H1 (cell line): ENCODE measurements around the gene NEURL1B. TPM values are rescaled to one million over a fixed set of nuclear protein-coding genes. Genes with fewer than 3 reads are reported as not detected.

Experiments used
- CTCF ChIA-PET: fragments of 300-600 bp; sonication (Branson Sonifier 250); formaldehyde crosslinking; loops from one replicate; lab custom pipeline; 2021; ENCODE audit not compliant: partially characterized antibody; lab: Charles Lee
- POLR2A ChIA-PET: fragments of 300-600 bp; sonication (Branson Sonifier 250); formaldehyde crosslinking; loops from one replicate; lab custom pipeline; 2021; ENCODE audit warnings: inconsistent platforms; ENCODE audit not compliant: partially characterized antibody; lab: Charles Lee
- DNase-seq, 2 experiments: peaks; one replicate each; pipeline versions ENCODE4 v3.0.0 to v3.0.0-alpha.2; 2010 to 2022; ENCODE audit warnings: low spot score in 2 of 2, low read depth in 1 of 2, mixed read lengths in 1 of 2
- FAIRE-seq: peaks from 2 replicates; lab custom pipeline; 2011; peaks lifted over from hg19 to GRCh38; lab: Jason Lieb, UNC
- H2AFZ ChIP-seq: 2 replicates; pipeline ENCODE4 v1.8.1; 2012; ENCODE audit warnings: low read length, inconsistent platforms
- H2AK5ac ChIP-seq: 2 replicates; pipeline ENCODE4 v1.6.1; 2013; ENCODE audit warnings: low read depth, low read length
- H2BK120ac ChIP-seq: replicated peaks from 2 replicates; pipeline ENCODE3; 2013; ENCODE audit warnings: low read depth, low read length, inconsistent platforms
- H2BK12ac ChIP-seq: 2 replicates; pipeline ENCODE4 v1.6.1; 2013; ENCODE audit warnings: low read depth, low read length
- H2BK15ac ChIP-seq: 2 replicates; pipeline ENCODE4 v1.6.1; 2013; ENCODE audit warnings: low read length
- H2BK20ac ChIP-seq: 2 replicates; pipeline ENCODE4 v1.6.1; 2013; ENCODE audit warnings: low read length
- H2BK5ac ChIP-seq: 2 replicates; pipeline ENCODE4 v1.6.1; 2013; ENCODE audit warnings: low read depth, low read length
- H3K14ac ChIP-seq: 2 replicates; pipeline ENCODE4 v1.6.1; 2013; ENCODE audit warnings: inconsistent platforms; ENCODE audit not compliant: insufficient read length
- H3K18ac ChIP-seq: 2 replicates; pipeline ENCODE4 v1.6.1; 2013; ENCODE audit warnings: low read length; ENCODE audit errors: extremely low read depth
- H3K23ac ChIP-seq: 2 replicates; pipeline ENCODE4 v1.6.1; 2013; ENCODE audit warnings: inconsistent platforms; ENCODE audit not compliant: insufficient read length
- H3K23me2 ChIP-seq: 2 replicates; pipeline ENCODE4 v1.6.1; 2013; ENCODE audit warnings: low read depth, low read length
- H3K27ac ChIP-seq: 2 replicates; pipeline ENCODE4 v1.6.1; 2011; ENCODE audit warnings: low read depth, low read length, inconsistent platforms
- H3K27me3 ChIP-seq, 4 experiments: replicated peaks in 1 of 4; 1 replicate in 1 of 4; 2 replicates in 3 of 4; pipeline versions ENCODE4 v1.6.1 to v1.8.1; 2011 to 2013; ENCODE audit warnings: low read length in 3 of 4, mild to moderate bottlenecking in 3 of 4, inconsistent platforms in 2 of 4, mixed read lengths in 2 of 4, moderate library complexity in 1 of 4; ENCODE audit not compliant: control insufficient read depth in 3 of 4, insufficient read depth in 3 of 4; ENCODE audit errors: extremely low read depth in 1 of 4
- H3K36me3 ChIP-seq, 4 experiments: 2 replicates each; pipeline versions ENCODE4 v1.6.1 to v1.8.1; 2011 to 2013; ENCODE audit warnings: mild to moderate bottlenecking in 4 of 4, low read length in 3 of 4, moderate library complexity in 2 of 4, control low read depth in 1 of 4, inconsistent platforms in 1 of 4; ENCODE audit not compliant: insufficient read depth in 4 of 4, control insufficient read depth in 2 of 4
- H3K4ac ChIP-seq: replicated peaks from 2 replicates; pipeline ENCODE3; 2013; ENCODE audit warnings: low read length, low read depth, mixed read lengths, inconsistent platforms; ENCODE audit not compliant: insufficient read length
- H3K4me1 ChIP-seq, 4 experiments: replicated peaks in 1 of 4; 1 replicate in 1 of 4; 2 replicates in 3 of 4; pipeline versions ENCODE4 v1.6.1 to v1.8.1; 2011 to 2013; ENCODE audit warnings: low read length in 3 of 4, inconsistent platforms in 2 of 4, mixed read lengths in 1 of 4; ENCODE audit not compliant: insufficient read depth in 4 of 4, control insufficient read depth in 3 of 4
- H3K4me2 ChIP-seq, 2 experiments: 2 replicates each; pipeline versions ENCODE4 v1.6.1 to v1.8.1; 2011 to 2013; ENCODE audit warnings: low read depth in 2 of 2, low read length in 2 of 2, control low read depth in 1 of 2, inconsistent platforms in 1 of 2, mild to moderate bottlenecking in 1 of 2; ENCODE audit not compliant: insufficient read depth in 1 of 2
- H3K4me3 ChIP-seq, 4 experiments: fragments of 200-600, 300-600 bp in 1 of 4; sonication (generic), shearing (Covaris generic), sonication (Bioruptor Twin) in 1 of 4; 2 replicates each; pipeline versions ENCODE4 v1.5.1 to v1.8.1; 2011 to 2016; ENCODE audit warnings: low read length in 4 of 4, low read depth in 3 of 4, control low read depth in 2 of 4, inconsistent platforms in 2 of 4, mild to moderate bottlenecking in 2 of 4, mixed read lengths in 1 of 4, moderate library complexity in 1 of 4; ENCODE audit not compliant: insufficient read depth in 2 of 4; ENCODE audit errors: extremely low read depth in 1 of 4
- H3K56ac ChIP-seq: replicated peaks from 2 replicates; pipeline ENCODE3; 2013; ENCODE audit warnings: low read depth, mild to moderate bottlenecking, mixed read lengths, low read length, inconsistent platforms; ENCODE audit not compliant: insufficient read length
- H3K79me1 ChIP-seq: 2 replicates; pipeline ENCODE4 v1.6.1; 2013; ENCODE audit warnings: low read depth, low read length, control low read depth
- H3K79me2 ChIP-seq, 2 experiments: 2 replicates each; pipeline versions ENCODE4 v1.6.1 to v1.8.1; 2012 to 2013; ENCODE audit warnings: low read length in 2 of 2, mild to moderate bottlenecking in 2 of 2, inconsistent platforms in 1 of 2; ENCODE audit not compliant: insufficient read depth in 2 of 2, control insufficient read depth in 1 of 2
- H3K9ac ChIP-seq, 4 experiments: replicated peaks in 1 of 4; 1 replicate in 1 of 4; 2 replicates in 3 of 4; pipeline versions ENCODE4 v1.6.1 to v1.8.1; 2011 to 2013; ENCODE audit warnings: low read depth in 3 of 4, low read length in 3 of 4, control low read depth in 2 of 4, mild to moderate bottlenecking in 2 of 4, moderate library complexity in 2 of 4, inconsistent platforms in 1 of 4; ENCODE audit errors: extremely low read depth in 1 of 4
- H3K9me3 ChIP-seq, 2 experiments: 2 replicates each; pipeline versions ENCODE4 v1.6.1 to v1.8.1; 2012 to 2013; ENCODE audit warnings: mild to moderate bottlenecking in 2 of 2, moderate library complexity in 2 of 2, control low read depth in 1 of 2, inconsistent platforms in 1 of 2, low read depth in 1 of 2, low read length in 1 of 2, mixed read lengths in 1 of 2; ENCODE audit not compliant: insufficient read depth in 2 of 2
- H4K20me1 ChIP-seq, 2 experiments: replicated peaks in 1 of 2; 2 replicates each; pipeline versions ENCODE3 to v1.8.1; 2011 to 2013; ENCODE audit warnings: inconsistent platforms in 2 of 2, low read length in 2 of 2, mild to moderate bottlenecking in 1 of 2; ENCODE audit not compliant: insufficient read depth in 2 of 2, control insufficient read depth in 1 of 2
- H4K5ac ChIP-seq: 2 replicates; pipeline ENCODE4 v1.6.1; 2013; ENCODE audit warnings: low read length, low read depth, mixed read lengths, inconsistent platforms; ENCODE audit not compliant: insufficient read length
- H4K8ac ChIP-seq: 2 replicates; pipeline ENCODE4 v1.8.0; 2013; ENCODE audit warnings: mild to moderate bottlenecking, moderate library complexity, low read length, inconsistent platforms; ENCODE audit not compliant: insufficient read depth; ENCODE audit errors: extremely low read depth
- H4K91ac ChIP-seq: replicated peaks from 2 replicates; pipeline ENCODE3; 2013; ENCODE audit warnings: low read length, mixed read lengths, inconsistent platforms; ENCODE audit not compliant: insufficient read length
- CBX8 ChIP-seq: fragments of 300-800, 300-1000 bp; sonication (generic); IDR thresholded peaks from 2 replicates; pipeline ENCODE4 v1.7.1; 2016; ENCODE audit warnings: low read depth, low read length, borderline replicate concordance
- CREB1 ChIP-seq: IDR thresholded peaks from 2 replicates; pipeline ENCODE4 v1.6.1; 2012; ENCODE audit warnings: inconsistent platforms
- EP300 ChIP-seq, 2 experiments: IDR thresholded peaks; 1 replicate in 1 of 2; 2 replicates in 1 of 2; pipeline ENCODE4 v1.6.1; 2011 to 2012; ENCODE audit warnings: low read depth in 2 of 2, low read length in 2 of 2, mild to moderate bottlenecking in 2 of 2, borderline replicate concordance in 1 of 2, inconsistent platforms in 1 of 2, moderate library complexity in 1 of 2
- GABPA ChIP-seq: IDR thresholded peaks from 2 replicates; pipeline ENCODE4 v1.6.1; 2011; ENCODE audit warnings: mild to moderate bottlenecking, low read length, moderate library complexity, borderline replicate concordance; ENCODE audit not compliant: insufficient read depth
- KDM5A ChIP-seq: fragments of 200-600 bp; IDR thresholded peaks from 2 replicates; pipeline ENCODE4 v1.7.1; 2012; ENCODE audit warnings: mild to moderate bottlenecking, low read length, inconsistent platforms, mixed read lengths
- RNF2 ChIP-seq: fragments of 200-900, 300-1000 bp; sonication (generic); IDR thresholded peaks from 2 replicates; pipeline ENCODE4 v1.7.1; 2016; ENCODE audit warnings: borderline replicate concordance, low read depth, mild to moderate bottlenecking, antibody characterized with exemption, low read length; ENCODE audit not compliant: poor library complexity, severe bottlenecking; ENCODE audit errors: missing control alignments
- SIN3A ChIP-seq, 2 experiments: IDR thresholded peaks in 1 of 2; conservative IDR thresholded peaks in 1 of 2; 2 replicates each; pipeline ENCODE4 v1.6.1; 2011 to 2012; ENCODE audit warnings: low read length in 2 of 2, improper control_type of control experiment in 1 of 2, low read depth in 1 of 2, mild to moderate bottlenecking in 1 of 2
- SIX5 ChIP-seq: IDR thresholded peaks from 2 replicates; pipeline ENCODE4 v1.6.1; 2011; ENCODE audit warnings: mild to moderate bottlenecking, low read depth, low read length
- SP2 ChIP-seq: IDR thresholded peaks from 2 replicates; pipeline ENCODE4 v1.6.1; 2012; ENCODE audit warnings: mild to moderate bottlenecking, low read length, inconsistent platforms
- TAF7 ChIP-seq: optimal IDR thresholded peaks from 2 replicates; pipeline ENCODE3; 2011; ENCODE audit warnings: low read depth, mild to moderate bottlenecking, inconsistent platforms, low read length, moderate library complexity, borderline replicate concordance
- ZNF274 ChIP-seq: IDR thresholded peaks from 2 replicates; pipeline ENCODE4 v1.7.0; 2012; ENCODE audit warnings: low read length, borderline replicate concordance; ENCODE audit errors: extremely low read depth
- WGBS, 2 experiments: shearing (Covaris generic) in 1 of 2; methylation state at CpG; one replicate each; pipeline versions ENCODE4 v1.1.6 to v1.1.7; 2013 to 2015; ENCODE audit warnings: low lambda C conversion rate in 2 of 2, mixed read lengths in 2 of 2, inconsistent platforms in 1 of 2, low coverage in 1 of 2, missing lambda C conversion rate in 1 of 2; ENCODE audit not compliant: insufficient replicate concordance in 2 of 2, insufficient coverage in 1 of 2, insufficient read length in 1 of 2; ENCODE audit errors: extremely low coverage in 1 of 2, missing lambda C conversion rate in 1 of 2; 5-methylcytosine and 5-hydroxymethylcytosine counted together
- polyA plus RNA-seq, 7 experiments: library from polyadenylated mRNA; depleted of rRNA in 3 of 7; stranded (reverse) in 5 of 7; unstranded in 2 of 7; fragments of >200 nt in 5 of 7; fragments of 200-250 nt in 2 of 7; gene quantifications; 1 replicate in 5 of 7; 2 replicates in 1 of 7; 4 replicates in 1 of 7; pipeline versions ENCODE4 v1.2.1 to v1.2.3, GENCODE V29; 2011 to 2013; ENCODE audit warnings: missing spikeins in 2 of 7, mixed read lengths in 2 of 7
- total RNA-seq: library from RNA; stranded (reverse); fragmentation: NEBNext Ultra II Directional; extraction: Animal tissue kit (Norgen Biotek cat#: 25700); gene quantifications from 2 replicates; pipeline ENCODE4 v1.2.1, GENCODE V29; 2021
- TF ChIP-seq, protein P1 (sequence below): IDR thresholded peaks from 2 replicates; pipeline ENCODE4 v1.6.1; 2011; ENCODE audit warnings: low read length, improper control_type of control experiment

The NEURL1B gene
- total and polyA plus RNA-seq, 2 of the 8 experiments (the other 6 are each of a cell fraction or from before 2014, with no cell fraction given): 3.3 to 6.1 TPM

DNA sequence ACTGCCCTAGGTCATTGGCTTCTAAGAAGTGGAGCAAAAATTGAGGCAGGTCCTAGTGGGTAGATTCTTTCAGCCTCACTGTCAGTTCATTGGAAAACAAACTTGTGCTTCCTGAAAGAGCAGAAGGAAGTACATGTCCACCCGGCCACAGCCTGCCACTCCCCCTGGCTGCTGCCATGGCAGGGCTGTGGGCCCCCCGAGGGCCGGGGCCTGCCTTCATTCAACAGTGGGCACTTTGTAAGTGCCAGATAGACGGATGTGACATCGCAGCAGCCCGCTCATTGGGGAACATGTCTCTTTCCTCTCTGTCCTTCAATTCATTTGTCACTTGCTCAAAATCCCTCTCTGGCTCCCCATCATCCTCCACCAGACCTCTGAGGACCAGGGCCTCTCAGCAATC is 20.6 kb upstream of the NEURL1B start:
- Histone ChIP-seq H2BK15ac (no peak overlapping the region), H4K20me1 (no peaks in the 10 kb centered on the region), H3K9ac (no peak overlapping the region), H3K27ac (no peak overlapping the region), H3K4ac (no peak overlapping the region), H2AFZ (no peak overlapping the region), H3K4me2 (no peak overlapping the region), H3K23me2 (no peaks in the 10 kb centered on the region), H4K91ac (no peak overlapping the region), H2AK5ac (no peak overlapping the region), H3K9me3 (no peaks in the 10 kb centered on the region), H3K4me1 (peaks cover 0 to 12% (median 2%) of the 10 kb centered on the region in 4 experiments; a peak in 5 of 7 replicates), H4K5ac (no peak overlapping the region), H3K27me3 (no peaks in the 10 kb centered on the region; a peak in 1 of 7 replicates), H2BK20ac (no peak overlapping the region), H3K23ac (no peak overlapping the region), H3K14ac (no peak overlapping the region), H3K36me3 (no peaks in the 10 kb centered on the region), H3K79me2 (no peaks in the 10 kb centered on the region), H2BK12ac (no peak overlapping the region), H3K79me1 (no peaks in the 10 kb centered on the region), H2BK5ac (no peak overlapping the region), H2BK120ac (no peak overlapping the region), H3K56ac (no peak overlapping the region), H3K18ac (no peak overlapping the region), H3K4me3 (no peak overlapping the region), H4K8ac (no peak overlapping the region)
- ChIA-PET CTCF (interaction anchor here (1.0 to 1.3 kb wide), 2 partner anchors 14 to 17 kb away, joined by 3 to 4 read pairs; no protein-coding TSS in a partner anchor), POLR2A (interaction anchor here (0.9 to 1.0 kb wide), 2 partner anchors 17 to 21 kb away, joined by 3 read pairs; partner anchors contain the start of gene NEURL1B)
- DNase-seq (no peak), FAIRE-seq (no peak)
- 84% methylated on average over 6 of the region's 6 CpGs; no CpG with 5 or more reads in 1 of the 2 experiments for WGBS, 2 experiments
- TF ChIP-seq CBX8 (no peak), CREB1 (no peak), SIX5 (no peak), EP300 (IDR thresholded peaks at IDR 0.05; ENCODE audit: borderline replicate concordance in 1 of 2, low read depth in 2 of 2, low read length in 2 of 2) (no peak), ZNF274 (no peak), TAF7 (no peak), GABPA (no peak), RNF2 (no peak), SIN3A (conservative IDR thresholded peaks at IDR 0.05 in 1 of 2, IDR thresholded peaks at IDR 0.05 in 1 of 2; ENCODE audit: low read depth in 1 of 2, low read length in 2 of 2) (no peak), KDM5A (no peak), SP2 (no peak)
- TF ChIP-seq, protein P1, sequence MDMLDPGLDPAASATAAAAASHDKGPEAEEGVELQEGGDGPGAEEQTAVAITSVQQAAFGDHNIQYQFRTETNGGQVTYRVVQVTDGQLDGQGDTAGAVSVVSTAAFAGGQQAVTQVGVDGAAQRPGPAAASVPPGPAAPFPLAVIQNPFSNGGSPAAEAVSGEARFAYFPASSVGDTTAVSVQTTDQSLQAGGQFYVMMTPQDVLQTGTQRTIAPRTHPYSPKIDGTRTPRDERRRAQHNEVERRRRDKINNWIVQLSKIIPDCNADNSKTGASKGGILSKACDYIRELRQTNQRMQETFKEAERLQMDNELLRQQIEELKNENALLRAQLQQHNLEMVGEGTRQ: no peak
